Neural crest cell (in vitro differentiated cells): ENCODE results near the gene BUB3. TPM values are rescaled to one million over a fixed set of nuclear protein-coding genes. Genes with fewer than 3 reads are reported as not detected.
A peak's percentile ranks its signal among the peaks of the same experiment; 100 is the strongest.

Source experiments
- DNase-seq: peaks from one replicate; pipeline ENCODE4 v3.0.0; 2021; ENCODE audit warnings: low read depth, mixed read lengths, low spot score
- H3K27ac Mint-ChIP-seq: one replicate; pipeline ENCODE4 v1.8.0; 2021; ENCODE audit warnings: mild to moderate bottlenecking, mixed read lengths; ENCODE audit not compliant: unreplicated experiment
- H3K27me3 Mint-ChIP-seq: 2 replicates; pipeline ENCODE4 v1.8.0; 2021; ENCODE audit warnings: low read depth, mild to moderate bottlenecking, mixed read lengths
- H3K36me3 Mint-ChIP-seq: 2 replicates; pipeline ENCODE4 v1.8.0; 2021; ENCODE audit warnings: low read depth, mild to moderate bottlenecking, mixed read lengths
- H3K4me1 Mint-ChIP-seq: 2 replicates; pipeline ENCODE4 v1.8.0; 2021; ENCODE audit warnings: mixed read lengths
- H3K4me3 Mint-ChIP-seq: one replicate; pipeline ENCODE4 v1.8.0; 2021; ENCODE audit warnings: mild to moderate bottlenecking, mixed read lengths
- H3K9me3 Mint-ChIP-seq: 2 replicates; pipeline ENCODE4 v1.8.0; 2021; ENCODE audit warnings: mixed read lengths
- total RNA-seq: library from RNA; stranded (reverse); gene quantifications from 2 replicates; pipeline ENCODE4 v1.2.1, GENCODE V29; 2021
- TF ChIP-seq, protein P1 (sequence below): fragments of 200-600 bp; sonication (generic); conservative IDR thresholded peaks from 2 replicates; pipeline ENCODE4 v1.5.0; 2021; ENCODE audit warnings: antibody characterized with exemption, mild to moderate bottlenecking

Gene BUB3
- total RNA-seq, 1 donor from 2014 or later, result 171 TPM

DNA sequence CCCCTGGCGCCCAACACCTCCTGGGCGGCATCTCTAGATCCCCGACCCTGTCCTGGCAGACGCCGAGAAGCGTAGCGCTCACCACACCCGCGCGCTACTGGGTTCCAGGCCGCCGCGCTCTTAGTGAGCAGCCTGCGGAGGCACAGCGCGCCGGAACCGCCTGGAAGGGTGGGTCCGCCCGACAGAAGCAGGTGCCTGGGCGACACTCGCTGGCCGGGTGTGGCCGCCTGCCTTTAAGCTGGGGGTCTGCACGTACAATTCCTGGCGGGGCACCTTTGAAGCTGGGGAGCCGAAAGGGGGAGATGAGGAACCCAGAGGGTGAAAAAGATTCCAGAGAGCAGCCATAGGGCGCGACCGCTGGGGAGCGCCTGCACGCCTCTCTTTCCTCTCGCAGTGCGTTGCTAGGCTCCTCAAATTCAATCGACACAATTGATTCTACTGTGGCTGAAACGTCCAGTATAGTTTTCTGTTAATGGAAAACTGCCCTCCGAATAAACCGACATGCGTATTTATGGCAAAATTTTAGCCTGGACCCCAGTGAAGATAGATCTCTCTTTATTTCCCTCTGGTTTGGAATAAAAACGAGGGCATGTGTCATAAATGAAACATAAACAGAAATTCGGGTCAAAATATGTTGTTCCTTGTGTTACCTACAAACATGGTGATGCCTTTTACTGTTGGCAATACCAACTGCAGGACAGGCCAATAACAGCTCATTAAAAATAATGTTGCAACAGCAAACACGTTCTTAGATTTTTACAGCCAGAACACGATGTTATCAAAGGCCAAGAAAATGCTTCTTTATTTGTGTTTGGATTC lies 13.8 kb upstream of the BUB3 start:
- no peak overlapping the region for H3K27ac Mint-ChIP-seq
- H3K4me3 Mint-ChIP-seq, result peak overlapping the region; percentile 45
- H3K36me3 Mint-ChIP-seq, result no peaks in the 10 kb centered on the region
- no peak for DNase-seq
- no peaks in the 10 kb centered on the region for H3K9me3 Mint-ChIP-seq
- peaks cover 27% of the 10 kb centered on the region for H3K4me1 Mint-ChIP-seq
- TF ChIP-seq, protein P1, sequence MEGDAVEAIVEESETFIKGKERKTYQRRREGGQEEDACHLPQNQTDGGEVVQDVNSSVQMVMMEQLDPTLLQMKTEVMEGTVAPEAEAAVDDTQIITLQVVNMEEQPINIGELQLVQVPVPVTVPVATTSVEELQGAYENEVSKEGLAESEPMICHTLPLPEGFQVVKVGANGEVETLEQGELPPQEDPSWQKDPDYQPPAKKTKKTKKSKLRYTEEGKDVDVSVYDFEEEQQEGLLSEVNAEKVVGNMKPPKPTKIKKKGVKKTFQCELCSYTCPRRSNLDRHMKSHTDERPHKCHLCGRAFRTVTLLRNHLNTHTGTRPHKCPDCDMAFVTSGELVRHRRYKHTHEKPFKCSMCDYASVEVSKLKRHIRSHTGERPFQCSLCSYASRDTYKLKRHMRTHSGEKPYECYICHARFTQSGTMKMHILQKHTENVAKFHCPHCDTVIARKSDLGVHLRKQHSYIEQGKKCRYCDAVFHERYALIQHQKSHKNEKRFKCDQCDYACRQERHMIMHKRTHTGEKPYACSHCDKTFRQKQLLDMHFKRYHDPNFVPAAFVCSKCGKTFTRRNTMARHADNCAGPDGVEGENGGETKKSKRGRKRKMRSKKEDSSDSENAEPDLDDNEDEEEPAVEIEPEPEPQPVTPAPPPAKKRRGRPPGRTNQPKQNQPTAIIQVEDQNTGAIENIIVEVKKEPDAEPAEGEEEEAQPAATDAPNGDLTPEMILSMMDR, result peak; percentile 22
- H3K27me3 Mint-ChIP-seq, result peaks cover 97% of the 10 kb centered on the region

DNA sequence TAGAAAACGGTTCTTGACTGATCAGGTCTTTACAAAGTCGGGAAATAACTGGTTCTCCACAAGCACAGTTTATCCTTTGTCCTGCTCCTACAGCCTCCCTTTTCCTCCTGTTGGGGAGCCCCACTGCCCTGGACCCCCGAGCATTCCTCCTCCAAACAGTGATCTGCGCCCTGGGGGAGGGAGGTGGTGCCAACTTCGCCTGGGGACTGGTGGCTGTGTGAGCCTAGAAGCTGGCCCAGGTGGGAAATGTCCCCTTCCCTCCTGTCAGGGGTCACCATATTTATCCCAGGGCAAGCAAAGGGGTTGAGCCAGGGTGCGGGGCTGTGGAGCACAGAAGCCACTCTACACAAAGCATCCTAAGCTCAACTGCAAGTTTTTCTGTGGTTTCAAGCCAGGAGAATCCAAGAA lies 13.2 kb upstream of the BUB3 start:
- no peak for DNase-seq
- Mint-ChIP-seq H3K36me3 (no peaks in the 10 kb centered on the region), H3K9me3 (no peaks in the 10 kb centered on the region), H3K27ac (no peak overlapping the region), H3K4me1 (peaks cover 27% of the 10 kb centered on the region), H3K4me3 (no peak overlapping the region), H3K27me3 (peaks cover 97% of the 10 kb centered on the region)
- TF ChIP-seq, protein P1, result no peak

DNA sequence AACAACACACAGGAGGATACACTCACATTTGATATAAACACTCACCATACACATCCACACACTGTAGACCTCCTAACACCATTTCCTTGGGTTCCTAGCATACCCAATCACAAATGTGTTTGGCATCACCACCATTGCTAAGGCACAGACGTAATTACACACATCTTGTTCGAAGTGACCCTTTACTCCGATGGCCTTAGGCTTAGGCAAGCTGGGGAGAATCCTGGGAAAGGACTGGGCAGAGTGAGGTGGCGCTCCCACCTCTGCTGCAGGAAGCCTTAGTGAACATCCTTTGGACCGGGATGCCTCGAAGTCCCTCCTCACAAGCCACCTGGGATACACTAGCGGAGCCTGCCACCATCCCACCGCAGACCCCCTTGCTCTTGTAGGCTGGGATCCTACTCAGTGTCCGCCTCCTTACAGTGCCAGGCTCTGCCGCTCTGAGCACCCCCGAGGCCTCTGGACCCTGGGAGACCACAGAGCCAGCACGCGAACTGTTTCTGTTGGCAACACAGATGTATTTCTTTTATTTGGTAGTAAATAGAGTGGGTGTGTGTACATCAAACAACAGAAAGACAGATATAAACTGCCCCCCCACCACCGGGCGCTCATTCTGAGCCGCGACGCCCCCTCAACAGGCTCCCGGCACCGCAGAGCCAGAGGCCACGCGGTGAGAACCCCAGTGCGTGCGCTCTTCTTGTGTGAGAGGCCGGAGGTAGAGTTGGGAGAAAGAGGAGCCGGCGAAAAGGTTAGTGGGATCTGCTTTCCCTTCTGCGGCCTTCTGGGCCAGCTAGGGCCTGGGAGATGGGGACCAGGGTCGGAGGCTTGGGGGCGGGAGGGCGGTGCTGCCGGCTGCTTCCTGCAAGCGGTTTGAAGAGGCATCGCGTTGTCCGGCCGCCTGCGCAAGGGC lies 12.2 kb upstream of the BUB3 start:
- Mint-ChIP-seq H3K4me1 (peaks cover 29% of the 10 kb centered on the region), H3K27ac (no peak overlapping the region), H3K4me3 (no peak overlapping the region), H3K9me3 (no peaks in the 10 kb centered on the region), H3K27me3 (peaks cover 98% of the 10 kb centered on the region), H3K36me3 (no peaks in the 10 kb centered on the region)
- DNase-seq, result no peak
- TF ChIP-seq, protein P1, result no peak

DNA sequence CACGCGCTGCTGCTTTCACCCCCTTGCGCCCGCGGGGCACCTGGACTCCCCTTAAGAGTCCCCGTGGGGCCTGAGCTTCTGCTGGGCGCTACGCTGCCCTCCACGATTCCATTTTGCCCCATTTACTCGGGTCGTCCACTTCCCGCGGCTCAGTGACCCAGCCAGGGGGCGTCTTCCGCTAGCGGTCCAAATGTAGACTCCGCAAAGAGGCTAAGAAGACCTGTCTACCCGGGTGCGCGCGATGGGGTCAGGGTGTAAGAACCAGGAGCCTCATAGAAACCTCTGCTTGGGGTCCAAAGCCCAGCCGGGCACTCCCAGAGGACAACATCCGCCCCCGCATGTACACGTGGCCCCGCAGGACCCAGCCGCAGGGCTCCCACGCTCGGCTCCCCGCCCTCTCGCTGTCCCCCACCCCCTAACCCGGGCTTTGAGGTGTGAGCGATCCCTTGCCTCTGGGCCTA lies 11.5 kb upstream of the BUB3 start:
- no peak for DNase-seq

More for the DNA sequence above, 11.5 kb upstream of the BUB3 start:
- H3K36me3 Mint-ChIP-seq, result no peaks in the 10 kb centered on the region
- peaks cover 100% of the 10 kb centered on the region for H3K27me3 Mint-ChIP-seq
- peak overlapping the region; percentile 17 for H3K4me3 Mint-ChIP-seq
- TF ChIP-seq, protein P1, result no peak
- no peak overlapping the region for H3K27ac Mint-ChIP-seq
- no peaks in the 10 kb centered on the region for H3K9me3 Mint-ChIP-seq
- peaks cover 30% of the 10 kb centered on the region for H3K4me1 Mint-ChIP-seq
